NCI-H460 (cell line): ENCODE measurements around the gene TSHR. TPM values are rescaled to one million over a fixed set of nuclear protein-coding genes. Genes with fewer than 3 reads are reported as not detected.

Source experiments
- DNase-seq: peaks from one replicate; pipeline ENCODE4 v3.0.0-alpha.2; 2016; ENCODE audit warnings: low read depth; ENCODE audit errors: extremely low read depth
- total RNA-seq: library from RNA; depleted of rRNA; stranded (reverse); fragments of >200 nt; shearing (Covaris generic); gene quantifications from 2 replicates; pipeline ENCODE4 v1.2.3, GENCODE V29; 2014; rRNA removed

Gene TSHR
- total RNA-seq, 1 experiment from 2014 or later: not detected

DNA sequence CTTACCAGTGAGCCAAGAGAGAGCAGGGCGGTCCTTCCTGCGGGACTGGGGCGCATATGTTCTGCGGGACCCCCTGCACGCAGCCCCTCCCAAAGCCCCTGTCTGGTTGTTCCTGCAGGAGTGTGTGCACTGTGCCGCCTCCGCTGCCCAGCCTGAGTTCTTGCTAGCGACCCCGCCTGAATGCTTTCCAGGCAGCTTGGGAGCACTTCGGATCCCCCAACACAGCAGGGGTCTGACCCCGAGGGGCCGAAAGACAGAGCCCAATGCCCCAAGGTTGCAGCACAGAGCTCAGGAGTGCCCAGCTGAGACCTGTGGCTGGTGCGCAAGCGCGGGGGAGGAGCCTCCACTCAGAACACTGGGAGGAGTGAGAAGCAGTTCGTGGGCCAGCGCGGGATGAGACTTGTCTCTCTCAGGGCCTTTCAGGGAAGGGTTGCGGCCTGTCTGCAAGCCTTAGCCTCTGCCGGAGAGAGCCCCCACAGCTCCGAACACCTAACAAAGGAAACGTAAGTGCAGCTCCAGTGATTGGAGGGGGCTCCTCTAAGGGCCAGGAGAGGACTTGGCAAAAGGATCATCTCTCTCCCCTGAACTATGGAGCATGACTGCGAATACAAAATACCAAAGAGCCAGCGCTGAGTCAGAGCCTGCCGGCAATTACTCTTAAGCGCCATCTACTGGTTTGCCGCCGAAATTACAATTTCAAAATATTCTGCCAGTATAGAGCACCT, 214.8 kb downstream of the TSHR start:
- peak; percentile 88 for DNase-seq

DNA sequence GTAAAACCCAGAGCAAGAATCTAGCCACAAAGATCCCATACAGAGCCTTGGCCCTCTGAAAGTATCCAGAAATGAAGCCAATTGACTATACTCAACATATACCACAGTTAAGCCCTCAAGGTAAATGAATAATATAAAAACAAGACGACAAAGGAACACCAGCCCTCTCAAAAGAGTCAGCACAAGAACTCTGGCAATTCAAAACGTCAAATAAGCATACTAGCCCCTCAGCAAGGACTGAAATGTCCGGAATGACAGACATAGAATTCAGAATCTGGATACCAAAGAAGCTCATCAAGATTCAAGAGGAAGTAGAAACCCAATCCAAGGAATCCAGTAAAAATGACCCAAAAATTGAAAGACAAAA, 215.4 kb downstream of the TSHR start:
- no peak for DNase-seq

DNA sequence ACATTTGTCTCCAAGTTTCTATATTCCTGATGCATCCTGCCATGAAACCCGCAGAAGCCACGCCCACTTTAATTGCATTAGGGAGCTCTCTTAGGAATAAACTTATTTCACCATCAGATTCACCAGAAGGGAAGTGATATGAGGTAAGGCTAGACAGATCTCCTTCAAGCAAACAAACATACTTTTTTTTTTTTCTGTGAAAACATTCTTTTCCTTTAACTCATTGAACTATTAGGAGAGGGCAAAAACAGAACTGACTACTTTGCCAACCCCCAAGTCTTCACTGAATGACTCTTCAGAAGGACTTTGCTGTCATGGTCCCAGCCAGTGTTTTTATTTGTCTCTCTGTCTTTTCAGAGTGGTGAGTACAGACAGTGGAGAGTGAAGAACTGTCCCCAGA, 216.9 kb downstream of the TSHR start:
- DNase-seq: no peak

DNA sequence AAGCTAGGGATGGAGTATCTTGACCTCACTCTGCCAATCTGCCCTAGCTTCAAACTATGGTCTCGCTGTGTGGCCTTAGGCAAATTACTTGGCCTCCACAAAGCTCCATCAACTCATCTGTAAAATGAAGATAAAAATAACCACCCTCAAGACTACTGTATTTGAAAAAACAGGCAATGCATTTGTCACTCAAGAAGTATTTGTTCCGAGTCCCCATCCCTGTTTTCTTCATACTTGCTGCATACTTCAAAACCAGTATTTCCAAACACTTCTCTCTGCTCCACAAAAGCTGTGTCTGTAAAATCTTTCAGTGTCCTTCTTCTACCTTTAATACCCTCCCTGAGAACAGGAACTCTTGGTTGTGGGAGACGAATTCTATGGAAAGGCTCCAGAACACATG, 217.5 kb downstream of the TSHR start:
- no peak for DNase-seq

DNA sequence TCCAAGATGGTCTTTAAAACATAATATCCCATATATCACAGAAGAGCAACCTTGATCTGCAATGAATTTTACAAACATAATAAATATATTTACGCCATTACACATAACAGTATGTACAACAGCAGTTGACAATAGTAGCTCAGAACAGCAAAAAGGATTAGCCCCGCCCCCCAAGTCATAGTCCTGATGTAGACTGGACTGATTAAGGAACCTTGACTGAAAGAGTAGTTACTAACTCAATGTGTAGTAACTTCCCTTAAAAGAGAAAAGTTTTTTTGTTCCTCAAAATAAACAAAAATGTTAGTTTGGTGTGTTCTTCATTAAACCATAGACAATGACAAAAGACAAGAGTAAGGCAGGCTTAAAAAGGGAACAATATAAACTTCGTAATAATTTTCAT, 220.8 kb downstream of the TSHR start:
- no peak for DNase-seq

DNA sequence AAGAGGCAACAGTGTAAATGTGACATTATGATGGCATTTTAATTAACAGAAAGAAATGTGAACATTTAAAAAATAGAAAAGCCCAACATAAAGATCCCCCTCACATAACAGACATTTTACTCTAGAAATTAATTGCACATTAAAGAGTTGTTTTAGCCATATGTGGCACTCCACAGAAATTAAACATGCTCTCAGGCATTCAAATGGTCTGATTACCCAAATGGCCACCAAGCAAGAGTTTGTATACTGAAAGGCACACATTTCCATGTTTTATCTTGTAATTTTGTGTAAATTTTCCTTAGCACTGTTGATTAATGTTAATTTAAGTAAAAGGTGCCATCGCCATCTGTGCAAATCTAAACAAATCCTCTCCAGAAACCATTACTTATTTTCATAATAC, 221.8 kb downstream of the TSHR start:
- no peak for DNase-seq

DNA sequence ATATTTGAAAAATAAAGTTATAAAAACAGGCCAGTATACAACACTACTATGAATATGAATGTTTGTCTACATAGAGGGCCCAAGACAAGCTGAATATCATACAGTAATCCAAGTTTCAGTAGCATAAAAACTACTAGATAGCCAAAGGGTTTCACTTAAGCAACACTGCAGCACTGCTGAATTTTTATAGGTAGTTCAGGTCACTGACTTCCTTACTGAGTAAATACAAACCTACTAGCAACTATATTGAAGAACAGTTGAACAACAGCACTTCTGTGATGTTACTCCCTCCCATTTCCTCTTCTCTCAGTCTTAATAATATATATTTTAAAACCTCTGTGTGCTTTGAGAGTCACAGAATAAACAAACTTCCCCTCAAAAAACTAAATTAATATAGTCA, 222.6 kb downstream of the TSHR start:
- DNase-seq: no peak

DNA sequence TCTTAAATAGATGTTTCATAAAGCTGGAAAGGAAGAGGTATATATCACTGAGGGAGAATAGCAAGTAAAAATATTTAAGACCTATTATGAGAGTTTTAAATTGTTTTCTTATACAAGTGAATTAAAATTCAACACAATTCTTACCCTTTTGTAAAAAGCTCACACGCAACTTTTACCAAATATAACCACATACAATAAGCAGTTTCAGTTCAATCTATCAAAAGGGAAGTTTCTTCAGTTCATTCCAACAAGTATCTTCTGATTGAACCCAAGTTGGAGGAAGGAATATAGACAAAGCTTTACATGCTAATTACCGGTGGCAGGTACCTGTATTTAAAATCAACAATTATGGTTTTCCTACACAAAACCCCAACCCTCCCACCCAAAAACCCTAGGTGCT, 224.2 kb downstream of the TSHR start:
- no peak for DNase-seq

DNA sequence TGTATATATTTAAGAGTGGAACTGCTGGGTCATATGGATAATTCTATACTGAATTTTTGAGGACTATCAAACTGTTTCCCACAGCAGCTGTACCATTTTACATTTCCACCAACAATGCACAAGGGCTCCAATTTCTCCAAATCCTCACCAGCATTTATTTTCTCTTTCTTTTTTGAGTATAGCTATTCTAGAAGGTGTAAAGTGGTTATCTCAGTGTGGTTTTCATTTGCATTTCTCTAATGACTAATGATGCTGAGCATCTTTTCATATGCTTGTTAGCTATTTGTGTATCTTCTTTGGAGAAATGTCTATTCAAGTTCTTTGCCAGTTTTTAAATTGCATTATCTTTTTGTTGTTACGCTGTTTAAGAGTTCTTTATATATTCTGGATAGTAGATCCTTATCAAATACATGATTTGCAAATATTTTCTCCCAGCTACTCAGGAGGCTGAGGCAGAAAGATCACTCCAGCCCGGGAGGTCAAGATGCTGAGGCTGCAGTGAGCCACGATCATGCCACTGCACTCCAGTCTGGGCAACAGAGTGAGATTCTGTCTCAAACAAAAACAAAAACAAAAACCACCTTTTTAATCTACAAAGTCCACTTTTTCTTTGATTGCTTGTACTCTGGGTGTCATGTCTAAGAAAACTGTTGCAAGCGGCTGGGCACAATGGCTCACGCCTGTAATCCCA, 232.6 kb downstream of the TSHR start:
- DNase-seq: no peak

DNA sequence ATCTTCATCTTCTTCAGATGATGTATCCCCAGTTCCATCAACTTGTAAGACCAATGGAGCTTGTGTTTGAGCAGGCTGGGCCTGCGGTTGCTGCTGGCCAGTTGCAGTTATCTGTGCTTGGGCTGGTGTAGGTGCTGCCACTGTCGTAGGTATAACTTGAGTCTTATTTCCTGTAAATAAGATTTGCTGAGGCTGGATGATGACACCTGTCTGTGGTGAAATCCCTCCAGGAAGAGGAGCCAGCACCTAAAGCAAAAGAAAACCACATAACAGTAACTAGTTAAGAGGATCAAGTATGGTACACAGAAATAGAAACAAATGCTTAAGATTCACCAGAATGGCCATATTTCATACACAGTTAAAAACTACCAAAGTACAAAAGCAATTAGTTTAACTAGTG, 237.2 kb downstream of the TSHR start:
- no peak for DNase-seq

DNA sequence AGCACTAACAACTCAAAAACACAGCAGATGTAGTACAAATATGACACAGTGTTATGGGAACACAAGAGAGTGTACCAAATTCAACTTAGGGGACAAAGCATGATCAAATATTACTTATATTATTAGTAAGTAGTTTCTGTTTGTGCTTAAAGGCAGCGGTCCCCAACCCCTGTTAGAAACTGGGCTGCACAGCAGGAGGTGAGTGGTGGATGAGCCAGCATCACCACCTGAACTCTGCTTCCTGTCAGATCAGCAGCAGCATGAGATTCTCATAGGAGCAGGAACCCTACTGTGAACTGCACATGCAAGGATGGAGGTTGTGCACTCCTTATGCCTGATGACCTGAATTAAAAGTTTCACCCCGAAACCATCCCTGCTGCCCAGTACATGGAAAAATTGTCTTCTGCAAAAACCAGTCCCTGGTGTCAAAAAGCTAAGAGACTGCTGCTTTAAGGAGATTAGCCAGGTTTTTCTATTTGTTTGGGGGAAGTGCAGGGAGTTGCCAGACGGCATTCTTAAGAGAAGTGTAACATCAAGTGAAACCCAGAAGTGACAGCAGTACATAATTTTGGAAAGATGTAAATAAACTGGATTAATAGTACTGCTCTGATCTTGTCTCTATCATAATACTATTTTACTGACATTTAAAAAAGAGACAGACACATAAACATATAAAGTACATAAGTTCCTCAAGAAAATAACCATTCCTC, 238.7 kb downstream of the TSHR start:
- no peak for DNase-seq

Other genes starting within 250 kb of the TSHR start
- 2.8 and 4.4 TPM in 2 replicates for gene CEP128, start 13.9 kb upstream of the TSHR start, total RNA-seq